Measurements from ENCODE around the gene CCDC78.

The CCDC78 gene

DNA sequence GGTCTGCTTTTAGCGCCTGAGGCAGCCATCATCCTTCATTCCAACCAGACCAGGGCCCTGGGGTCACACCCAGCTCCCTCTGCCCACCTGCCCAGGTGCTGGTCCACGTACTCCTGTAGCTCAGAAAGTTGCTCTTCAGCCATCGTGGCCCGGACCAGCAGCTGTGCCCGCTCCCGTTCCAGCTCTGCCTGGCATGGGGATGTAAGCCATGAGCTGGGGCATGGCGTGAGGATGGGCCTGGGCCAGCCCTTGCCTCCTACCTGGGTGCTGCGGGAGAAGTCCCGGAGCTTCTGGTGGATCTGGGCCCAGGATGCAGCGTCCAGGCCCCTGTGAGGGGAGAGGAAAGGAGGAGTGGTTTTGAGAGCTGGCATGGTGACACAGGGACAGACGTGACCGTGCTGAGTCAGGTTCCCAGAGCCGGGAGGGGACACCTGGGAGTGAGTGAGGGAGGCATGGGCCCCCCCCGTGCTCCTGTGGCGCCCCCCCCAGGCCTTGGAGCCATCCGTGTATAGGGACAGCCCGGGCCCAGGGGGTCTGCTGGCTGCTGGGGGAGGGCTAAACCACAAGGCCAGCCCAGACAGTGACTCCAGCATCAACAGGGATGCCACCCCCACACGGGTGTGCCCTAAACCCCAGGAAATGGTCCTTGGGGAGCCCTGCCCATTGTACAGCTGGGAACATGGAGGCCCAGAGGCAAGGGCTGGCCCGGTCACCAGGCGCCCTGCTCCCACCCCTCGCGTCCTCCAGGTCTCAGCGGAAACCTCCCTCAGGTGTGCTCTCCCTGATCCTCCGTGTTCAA lies 3.2 kb downstream of the CCDC78 start:
- no peak for DNase-seq

DNA sequence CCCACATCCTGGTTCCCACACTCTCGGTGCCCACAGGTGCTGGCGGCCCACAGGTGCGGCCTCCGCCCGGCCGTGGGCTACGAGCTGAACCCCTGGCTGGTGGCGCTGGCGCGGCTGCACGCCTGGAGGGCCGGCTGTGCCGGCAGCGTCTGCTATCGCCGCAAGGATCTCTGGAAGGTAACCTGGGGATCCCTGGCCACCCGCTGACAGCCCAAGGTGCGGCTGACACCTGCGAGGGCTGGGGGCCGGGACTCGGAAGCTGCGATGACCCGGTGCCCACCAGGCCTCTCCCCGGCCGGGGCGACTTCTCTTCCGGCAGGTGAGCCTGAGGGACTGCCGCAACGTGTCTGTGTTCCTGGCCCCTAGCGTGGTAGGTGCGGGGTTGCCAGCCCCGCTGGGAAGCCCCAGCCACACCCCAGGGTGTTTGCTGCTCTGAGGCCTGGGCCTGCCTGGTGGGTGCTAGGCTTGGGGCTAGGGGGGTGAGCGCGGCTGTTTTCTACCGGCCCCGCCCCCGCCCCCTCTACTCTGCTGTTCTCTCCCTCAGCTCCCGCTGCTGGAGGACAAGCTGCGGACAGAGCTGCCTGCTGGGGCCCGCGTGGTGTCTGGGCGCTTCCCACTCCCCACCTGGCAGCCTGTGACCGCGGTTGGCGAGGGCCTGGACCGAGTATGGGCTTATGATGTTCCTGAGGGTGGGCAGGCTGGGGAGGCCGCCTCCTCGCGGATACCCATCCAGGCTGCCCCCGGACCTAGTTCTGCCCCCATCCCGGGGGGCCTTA lies 4.3 kb downstream of the CCDC78 start:
- no peak for DNase-seq

DNA sequence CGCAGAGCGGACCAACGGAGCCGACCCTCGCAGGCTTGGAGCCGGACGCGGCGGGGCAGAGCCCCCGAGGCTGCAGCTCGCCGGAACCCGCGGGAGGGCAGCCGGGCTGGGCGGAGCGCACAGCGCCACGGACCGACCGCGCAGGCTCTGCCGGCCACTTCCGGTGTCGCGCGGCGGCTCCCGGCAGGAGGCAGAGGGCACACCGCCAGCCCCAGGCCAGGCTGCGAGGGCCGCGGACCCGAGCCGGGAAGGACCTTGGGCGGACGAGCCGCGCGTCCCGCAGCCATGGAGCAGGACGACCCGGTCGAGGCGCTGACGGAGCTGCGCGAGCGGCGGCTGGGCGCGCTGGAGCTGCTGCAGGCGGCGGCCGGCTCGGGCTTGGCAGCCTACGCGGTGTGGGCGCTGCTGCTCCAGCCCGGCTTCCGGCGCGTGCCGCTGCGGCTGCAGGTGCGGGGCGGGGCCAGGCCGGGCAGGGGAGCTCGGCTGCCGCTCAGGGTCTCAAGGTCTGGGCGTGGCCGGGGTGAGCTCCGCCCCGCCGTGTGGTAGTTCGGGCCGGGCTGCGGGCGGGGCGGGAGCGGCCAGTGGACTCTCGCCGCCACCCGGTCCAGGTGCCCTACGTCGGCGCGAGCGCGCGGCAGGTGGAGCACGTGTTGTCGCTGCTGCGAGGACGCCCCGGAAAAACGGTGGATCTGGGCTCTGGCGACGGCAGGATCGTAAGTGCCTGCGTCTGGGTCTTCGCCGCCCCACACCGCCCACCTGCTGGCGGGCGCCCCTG lies 5.1 kb downstream of the CCDC78 start, which contains the start of gene ANTKMT:
Gene ANTKMT (plus strand): TSS at position 157 of the 775 bp plus-strand sequence. CDS start 129 bp downstream, at position 286.
- peak; percentile 87 for DNase-seq

DNA sequence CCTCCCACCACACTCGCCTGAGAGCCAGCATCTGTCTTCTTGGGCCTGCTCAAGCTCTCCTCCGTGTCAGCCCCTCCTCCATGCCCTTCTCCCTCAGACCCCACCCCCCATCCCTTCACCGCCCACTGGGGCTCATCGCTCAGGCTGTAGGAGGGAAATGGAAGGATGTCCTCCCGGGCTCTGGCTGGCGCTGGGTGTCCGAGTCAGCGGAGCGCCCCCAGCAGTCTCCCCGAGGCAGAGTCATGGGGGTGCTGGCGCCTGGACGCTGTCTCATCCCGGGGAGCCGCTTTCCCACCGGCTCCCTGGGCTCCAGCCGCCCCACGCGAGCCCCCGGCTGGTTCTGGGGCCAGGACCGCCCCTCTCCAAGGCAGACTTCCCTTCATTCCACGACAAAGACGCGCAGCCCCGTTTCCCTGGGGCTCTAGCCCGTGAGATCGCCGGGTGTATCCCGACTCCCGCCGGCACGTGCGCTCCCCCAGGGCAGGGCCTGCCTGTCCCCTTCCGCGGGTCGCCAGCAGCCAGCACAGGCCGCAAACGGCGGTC lies 5.7 kb downstream of the CCDC78 start:
- peak; percentile 73 for DNase-seq

DNA sequence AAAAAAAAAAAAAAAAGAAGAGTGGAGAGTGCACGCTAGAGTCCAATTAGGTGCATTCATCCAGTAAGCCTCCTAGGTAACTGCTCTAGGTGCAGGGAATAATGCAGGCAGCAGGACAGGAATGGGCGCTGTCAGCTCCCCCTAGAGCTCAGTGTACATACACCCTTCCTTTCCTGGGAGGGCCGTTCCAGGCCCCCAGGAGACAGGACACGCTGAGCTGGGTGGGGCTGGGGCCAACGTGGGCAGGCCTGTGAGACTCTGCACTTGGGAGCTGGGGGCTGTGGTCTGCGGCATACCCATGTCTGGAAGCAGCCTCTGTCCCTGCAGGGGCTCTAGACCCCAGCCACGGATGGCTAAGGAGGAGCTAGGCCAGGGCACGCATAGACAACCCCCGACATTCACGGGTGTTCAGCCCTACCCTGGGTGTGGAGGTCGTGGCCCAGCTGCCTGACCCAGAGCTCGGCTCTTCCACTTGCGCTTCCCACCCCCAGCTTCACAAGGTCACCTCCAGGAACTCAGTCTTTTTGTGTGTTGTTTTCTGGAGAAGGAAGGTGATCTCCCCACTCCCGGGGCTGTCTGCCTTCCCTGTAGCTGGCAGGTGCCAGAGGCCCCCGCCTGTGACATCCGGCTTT lies 6.3 kb downstream of the CCDC78 start:
- no peak for DNase-seq

DNA sequence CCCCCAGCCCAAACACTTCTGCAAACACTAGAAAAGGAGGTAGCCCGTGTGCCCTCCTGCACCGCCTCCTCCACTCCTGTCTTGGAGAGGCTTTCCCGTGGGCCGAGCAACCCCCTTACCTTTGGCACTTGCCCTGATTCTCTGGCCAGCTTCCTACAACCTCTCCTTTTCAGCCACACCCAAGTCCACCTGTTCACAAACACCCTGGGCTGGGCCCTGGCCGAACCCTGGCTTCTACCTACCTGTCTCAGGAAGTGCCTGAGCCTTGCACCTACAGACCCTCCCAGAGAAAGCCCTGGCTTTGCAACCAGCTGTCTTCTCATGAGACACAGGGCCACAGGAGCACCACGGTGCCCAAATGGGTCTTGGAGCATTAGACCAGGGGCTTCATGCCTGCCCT lies 7.3 kb downstream of the CCDC78 start:
- no peak for DNase-seq

DNA sequence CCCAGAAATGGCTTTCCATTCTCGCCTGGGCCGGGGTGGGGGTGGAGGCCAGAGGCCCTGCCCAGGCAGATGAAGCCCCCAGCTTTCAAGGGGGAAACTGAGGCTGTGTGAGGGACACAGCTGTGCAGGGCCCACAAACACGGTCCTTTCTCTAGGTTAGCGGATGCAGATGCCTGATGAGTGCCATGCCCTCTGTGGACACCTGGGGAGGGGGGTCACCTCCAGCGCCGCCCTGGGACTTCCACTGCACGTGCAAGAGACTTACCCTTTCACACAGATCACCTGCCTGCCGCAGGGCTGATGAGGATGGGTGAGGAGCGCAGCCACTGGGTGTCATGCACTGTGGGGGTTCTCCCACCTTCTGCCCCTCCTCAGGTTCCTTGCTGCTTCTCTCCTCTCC lies 7.9 kb downstream of the CCDC78 start:
- DNase-seq = no peak

DNA sequence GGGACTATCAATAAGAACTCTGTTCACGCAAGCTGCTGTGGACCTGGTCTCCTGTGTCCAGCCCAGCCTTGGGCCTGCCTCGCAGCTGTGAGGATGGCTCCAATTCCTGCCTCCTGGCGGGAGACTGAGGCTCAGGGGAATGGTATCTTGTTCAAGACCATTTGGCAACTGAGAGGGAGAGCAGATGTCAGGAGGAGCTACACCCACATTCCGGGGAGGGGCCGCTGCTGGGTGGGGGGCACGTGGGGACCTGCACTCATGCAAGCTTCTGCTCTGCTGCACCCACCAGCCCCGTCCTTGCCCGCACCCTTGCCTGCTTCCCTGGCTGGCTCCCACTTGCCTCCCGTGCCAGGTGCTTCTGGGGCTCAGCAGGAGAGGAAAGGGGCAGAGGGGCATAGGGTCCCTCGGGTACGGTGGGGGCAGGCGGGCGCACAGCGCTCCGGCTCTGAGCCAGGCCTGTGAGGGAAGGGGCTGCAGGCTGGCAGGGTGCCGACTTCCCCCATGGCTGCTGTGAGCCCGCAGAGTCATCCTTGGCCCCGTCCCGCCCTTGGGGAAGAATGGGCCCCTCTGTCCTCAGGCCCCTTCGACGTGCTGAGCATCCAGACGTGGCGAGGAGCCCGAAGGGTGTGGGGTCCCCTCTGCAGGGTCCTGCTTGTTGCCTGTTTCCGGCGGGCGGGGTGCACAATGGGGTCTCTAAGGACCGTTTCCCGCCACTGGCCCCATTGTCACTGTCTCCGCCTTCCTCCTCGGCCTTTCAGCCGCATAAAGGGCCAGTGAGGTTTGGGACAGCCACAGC lies 8.6 kb downstream of the CCDC78 start:
- no peak for DNase-seq

DNA sequence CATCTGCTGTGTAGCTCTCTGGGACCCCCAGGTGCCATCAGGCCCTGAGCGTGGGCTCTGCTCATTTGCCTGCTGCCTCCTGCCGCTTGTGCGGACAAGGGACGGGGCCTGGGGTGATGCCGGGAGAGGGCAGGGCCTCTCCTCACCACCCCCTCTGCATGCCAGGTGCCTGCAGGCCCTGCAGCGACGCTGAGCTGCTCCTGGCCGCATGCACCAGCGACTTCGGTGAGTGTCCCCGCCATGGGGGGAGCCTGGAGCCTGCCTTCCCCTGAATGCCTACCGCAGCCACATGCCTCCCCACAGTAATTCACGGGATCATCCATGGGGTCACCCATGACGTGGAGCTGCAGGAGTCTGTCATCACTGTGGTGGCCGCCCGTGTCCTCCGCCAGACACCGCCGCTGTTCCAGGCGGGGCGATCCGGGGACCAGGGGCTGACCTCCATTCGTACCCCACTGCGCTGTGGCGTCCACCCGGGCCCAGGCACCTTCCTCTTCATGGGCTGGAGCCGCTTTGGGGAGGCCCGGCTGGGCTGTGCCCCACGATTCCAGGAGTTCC lies 9.4 kb downstream of the CCDC78 start:
- no peak for DNase-seq

DNA sequence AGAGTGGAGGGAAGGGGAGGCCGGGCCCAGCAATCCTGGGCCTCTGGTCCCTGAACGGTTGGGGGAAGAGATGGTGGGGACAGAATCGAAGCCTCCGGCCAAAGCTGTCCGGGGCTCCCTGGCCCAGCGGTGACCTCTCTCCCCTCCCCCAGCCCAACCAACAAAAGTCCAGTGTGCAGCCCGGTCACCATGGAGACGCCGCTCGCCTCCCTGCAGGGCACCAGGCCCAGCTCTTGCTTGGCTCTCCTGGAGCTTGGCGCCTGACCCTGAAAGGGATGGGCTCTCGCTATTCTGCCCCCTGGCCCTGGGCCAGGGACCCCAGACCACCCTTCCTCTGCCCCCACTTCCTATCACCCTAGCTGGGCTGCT lies 10.1 kb downstream of the CCDC78 start:
- DNase-seq = no peak

DNA sequence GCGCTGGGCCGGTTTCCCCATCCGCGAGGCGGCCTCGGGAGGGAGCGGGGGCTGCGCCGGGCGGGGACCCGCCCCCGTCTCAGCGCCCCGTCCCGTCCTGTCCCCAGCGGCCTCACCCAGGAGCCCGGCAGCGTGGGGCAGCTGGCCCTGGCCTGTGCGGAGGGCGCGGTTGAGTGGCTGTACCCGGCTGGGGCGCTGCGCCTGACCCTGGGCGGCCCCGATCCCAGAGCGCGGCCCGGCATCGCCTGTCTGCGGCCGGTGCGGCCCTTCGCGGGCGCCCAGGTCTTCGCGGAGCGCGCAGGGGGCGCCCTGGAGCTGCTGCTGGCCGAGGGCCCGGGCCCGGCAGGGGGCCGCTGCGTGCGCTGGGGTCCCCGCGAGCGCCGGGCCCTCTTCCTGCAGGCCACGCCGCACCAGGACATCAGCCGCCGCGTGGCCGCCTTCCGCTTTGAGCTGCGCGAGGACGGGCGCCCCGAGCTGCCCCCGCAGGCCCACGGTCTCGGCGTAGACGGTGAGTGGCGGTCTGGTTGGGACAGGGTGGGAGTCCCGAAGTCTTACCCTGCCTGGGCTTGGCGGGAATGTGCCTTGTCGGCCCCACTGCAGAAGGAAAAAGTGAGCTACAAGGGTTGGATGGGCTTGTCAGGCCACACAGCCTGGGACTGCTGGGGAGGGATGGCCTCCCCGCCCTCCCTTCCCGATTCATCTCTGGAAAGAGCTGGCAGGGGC lies 10.6 kb downstream of the CCDC78 start:
- DNase-seq = no peak

DNA sequence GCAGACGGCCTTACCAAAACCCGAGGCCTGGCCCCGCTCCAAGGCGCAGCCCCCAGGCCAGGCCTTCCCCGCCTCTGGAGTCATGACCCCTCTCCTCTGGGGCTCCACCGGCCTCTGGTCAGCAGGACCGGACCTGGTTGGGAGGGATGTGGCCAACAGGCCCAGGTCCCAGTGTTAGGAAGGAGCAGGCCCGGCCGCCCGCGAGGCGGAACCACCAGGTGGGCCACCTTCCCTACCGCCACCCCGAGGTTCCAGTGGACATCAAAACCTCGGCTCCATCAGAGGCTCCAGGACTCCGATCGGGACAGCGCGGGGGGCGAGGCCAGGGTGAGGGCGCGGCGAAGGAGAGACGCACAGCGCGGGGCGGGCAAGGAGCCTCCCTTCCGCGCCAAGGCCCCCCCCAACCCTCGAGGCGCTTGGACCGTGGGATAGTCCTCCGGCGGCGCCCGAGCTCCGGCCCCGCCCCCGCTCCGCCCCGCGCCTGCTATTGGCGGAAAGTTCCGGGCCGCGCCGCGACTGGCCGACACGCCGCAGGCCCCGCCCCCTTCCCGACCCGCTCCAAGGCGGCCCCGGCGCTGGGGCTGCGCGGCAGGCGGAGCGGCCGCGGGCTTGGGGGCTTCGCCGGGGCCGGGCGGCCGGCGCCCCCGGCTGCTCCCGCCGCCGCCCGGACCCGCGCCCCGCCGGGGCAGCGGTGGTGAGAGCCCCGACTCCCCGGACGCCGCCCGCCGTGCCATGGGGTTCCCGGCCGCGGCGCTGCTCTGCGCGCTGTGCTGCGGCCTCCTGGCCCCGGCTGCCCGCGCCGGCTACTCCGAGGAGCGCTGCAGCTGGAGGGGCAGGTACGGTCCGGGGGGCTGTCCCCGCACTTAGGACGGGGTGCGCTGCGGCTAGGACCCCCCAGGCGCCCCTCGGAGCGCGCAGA lies 11.4 kb downstream of the CCDC78 start, which contains the start of gene METRN:
Gene METRN (plus strand): TSS at position 561 of the 919 bp plus-strand sequence. CDS start 172 bp downstream, at position 733.
- DNase-seq = peak; percentile 96

DNA sequence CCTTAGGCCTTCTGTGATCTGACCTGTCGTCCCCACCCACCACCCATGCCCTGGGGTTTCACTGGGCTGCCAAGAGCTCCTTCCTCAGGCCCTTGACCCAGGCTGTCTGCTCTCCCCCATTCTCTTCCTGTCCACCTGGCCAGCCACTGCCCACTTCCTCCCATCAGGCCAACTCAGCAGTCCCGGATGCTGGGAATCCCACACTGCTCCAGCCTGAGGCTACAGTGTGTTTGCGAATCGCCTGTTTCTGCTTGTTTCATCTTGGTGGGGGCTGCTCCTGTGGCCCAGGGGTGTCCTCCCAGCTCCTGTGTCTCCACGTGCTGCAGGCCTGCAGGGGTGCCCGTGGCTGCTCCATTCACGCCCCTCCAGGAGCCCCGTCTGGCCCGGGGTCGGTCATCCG lies 12.2 kb downstream of the CCDC78 start:
- DNase-seq = no peak

DNA sequence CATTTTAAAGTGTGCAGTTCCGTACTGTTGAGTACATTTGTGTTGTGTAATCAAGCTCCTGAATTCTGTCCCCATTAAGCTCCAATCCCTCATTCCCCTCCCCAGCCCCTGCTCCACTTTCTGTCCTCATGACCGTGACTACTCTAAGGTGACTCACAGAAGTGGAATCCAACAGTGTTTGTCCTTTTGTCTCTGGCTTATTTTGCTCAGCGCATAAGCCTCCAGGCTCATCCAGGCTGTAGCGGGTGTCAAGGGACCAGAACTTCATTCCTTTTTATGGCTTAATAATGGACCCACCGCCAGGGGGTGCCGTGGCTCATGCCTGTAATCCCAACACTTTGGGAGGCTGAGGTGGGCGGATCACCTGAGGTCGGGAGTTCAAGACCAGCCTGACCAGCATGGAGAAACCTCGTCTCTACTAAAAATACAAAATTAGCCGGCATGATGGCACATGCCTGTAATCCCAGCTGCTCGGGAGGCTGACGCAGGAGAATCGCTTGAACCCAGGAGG lies 13.4 kb downstream of the CCDC78 start:
- peak; percentile 85 for DNase-seq

DNA sequence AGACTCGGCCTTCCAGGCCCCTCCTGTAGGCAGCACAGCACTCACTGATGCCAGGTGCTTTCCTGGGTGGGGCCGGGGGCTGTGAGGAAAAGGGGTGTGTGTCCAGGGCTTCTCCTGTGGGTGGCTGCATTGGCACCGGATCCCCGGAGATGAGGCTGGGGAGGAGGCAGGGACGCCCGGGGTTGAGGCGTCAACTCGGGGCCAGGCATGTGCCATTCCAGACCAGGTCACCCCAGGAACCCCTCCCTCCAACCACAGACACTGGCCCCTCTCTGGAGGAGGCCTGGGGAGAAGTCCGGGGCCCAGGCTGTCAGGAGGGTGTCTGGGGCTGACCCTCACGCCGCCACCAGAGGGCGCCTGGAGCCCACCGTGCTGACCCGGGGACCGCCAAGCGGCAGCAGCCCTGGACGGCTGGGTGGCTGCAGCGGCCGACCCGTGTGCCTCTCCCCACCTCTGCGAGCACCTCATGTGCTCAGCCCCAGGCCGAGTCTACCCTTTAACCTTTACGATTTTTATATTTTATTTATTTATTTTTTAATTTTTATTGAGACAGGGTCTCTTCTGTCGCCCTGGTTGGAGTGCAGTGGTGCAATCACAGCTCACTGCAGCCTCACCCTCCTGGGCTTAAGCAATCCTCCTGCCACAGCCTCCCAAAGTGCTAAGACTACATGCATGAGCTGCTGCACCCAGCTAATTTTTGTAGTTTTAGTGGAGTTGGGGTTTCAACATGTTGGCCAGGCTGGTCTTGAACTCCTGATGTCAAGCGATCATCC lies 14.5 kb downstream of the CCDC78 start:
- peak; percentile 91 for DNase-seq

DNA sequence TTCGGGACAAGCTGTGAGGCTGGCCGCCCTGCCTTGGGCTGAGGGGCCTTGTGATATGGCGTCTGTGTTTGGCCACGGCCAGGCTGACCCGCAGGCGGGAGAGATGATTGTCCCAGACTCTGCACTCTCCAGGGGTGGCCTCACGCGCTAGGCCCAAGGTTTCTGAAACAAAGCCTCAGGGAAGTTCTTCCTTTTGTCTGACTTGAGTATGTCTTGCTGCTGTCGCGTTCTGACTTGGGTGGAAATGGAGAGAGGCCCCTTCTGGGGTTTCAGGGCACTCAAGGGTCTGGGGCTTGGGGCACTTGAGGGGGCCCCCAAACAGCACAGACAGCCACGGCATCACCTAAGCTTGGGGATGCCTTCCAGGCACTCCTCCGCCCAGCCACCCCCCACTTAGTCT lies 15.2 kb downstream of the CCDC78 start:
- DNase-seq = no peak

DNA sequence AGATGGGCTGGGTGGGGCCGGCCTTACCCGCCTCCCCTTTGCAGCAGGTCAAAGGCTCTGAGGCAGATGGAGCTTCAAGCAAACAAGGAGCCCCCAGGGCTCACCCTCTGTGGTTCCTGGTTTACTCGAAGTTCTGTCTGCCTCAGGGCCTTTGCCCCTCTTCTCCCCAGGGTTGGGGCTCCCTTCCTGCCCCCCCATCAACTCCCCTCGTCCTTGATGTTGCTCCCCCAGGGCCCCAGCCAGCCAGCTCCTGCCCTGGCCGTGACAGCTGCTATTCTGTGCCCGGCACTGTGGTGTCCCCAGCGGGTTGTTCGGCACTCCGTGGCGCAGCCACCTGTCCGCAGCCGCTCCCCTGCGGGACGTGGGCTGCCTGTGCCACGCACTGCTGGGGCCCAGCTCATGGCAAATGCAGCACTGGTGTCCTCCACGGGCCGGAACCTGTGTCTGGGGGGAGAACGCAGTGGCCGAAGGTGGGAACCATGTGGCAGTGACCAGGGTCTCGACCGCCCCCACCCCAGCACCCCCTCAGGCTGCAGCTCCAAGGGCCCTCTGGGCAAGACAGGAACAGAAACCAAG lies 15.7 kb downstream of the CCDC78 start:
- no peak for DNase-seq
